ENCODE measurements around the gene FXYD5.

FXYD5 gene

GRCh38 chr19:35110974-35111373, 43.6 kb upstream of the FXYD5 start:
- TF ChIP-seq, protein P1, sequence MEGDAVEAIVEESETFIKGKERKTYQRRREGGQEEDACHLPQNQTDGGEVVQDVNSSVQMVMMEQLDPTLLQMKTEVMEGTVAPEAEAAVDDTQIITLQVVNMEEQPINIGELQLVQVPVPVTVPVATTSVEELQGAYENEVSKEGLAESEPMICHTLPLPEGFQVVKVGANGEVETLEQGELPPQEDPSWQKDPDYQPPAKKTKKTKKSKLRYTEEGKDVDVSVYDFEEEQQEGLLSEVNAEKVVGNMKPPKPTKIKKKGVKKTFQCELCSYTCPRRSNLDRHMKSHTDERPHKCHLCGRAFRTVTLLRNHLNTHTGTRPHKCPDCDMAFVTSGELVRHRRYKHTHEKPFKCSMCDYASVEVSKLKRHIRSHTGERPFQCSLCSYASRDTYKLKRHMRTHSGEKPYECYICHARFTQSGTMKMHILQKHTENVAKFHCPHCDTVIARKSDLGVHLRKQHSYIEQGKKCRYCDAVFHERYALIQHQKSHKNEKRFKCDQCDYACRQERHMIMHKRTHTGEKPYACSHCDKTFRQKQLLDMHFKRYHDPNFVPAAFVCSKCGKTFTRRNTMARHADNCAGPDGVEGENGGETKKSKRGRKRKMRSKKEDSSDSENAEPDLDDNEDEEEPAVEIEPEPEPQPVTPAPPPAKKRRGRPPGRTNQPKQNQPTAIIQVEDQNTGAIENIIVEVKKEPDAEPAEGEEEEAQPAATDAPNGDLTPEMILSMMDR (IDR thresholded peaks at IDR 0.05; ENCODE audit: poor library complexity, severe bottlenecking) = no peak
- Histone ChIP-seq H3K27ac (ENCODE audit: poor library complexity, severe bottlenecking) (no peak overlapping the region), H3K27me3 (ENCODE audit: insufficient read depth, poor library complexity, severe bottlenecking) (no peaks in the 10 kb centered on the region), H3K9me3 (ENCODE audit: severe bottlenecking) (no peaks in the 10 kb centered on the region), H3K4me3 (ENCODE audit: severe bottlenecking) (no peak overlapping the region), H3K36me3 (ENCODE audit: low read depth) (no peaks in the 10 kb centered on the region), H3K4me1 (ENCODE audit: insufficient read depth, poor library complexity, severe bottlenecking) (peaks cover 15% of the 10 kb centered on the region)
- DNase-seq (ENCODE audit: low spot score) (no peak), ATAC-seq (ENCODE audit: low read depth) (no peak)

- Histone ChIP-seq H3K27ac (ENCODE audit: poor library complexity, severe bottlenecking) (no peak overlapping the region), H3K36me3 (ENCODE audit: low read depth) (no peaks in the 10 kb centered on the region), H3K27me3 (ENCODE audit: insufficient read depth, poor library complexity, severe bottlenecking) (no peaks in the 10 kb centered on the region), H3K4me1 (ENCODE audit: insufficient read depth, poor library complexity, severe bottlenecking) (peaks cover 8% of the 10 kb centered on the region), H3K9me3 (ENCODE audit: severe bottlenecking) (no peaks in the 10 kb centered on the region), H3K4me3 (ENCODE audit: severe bottlenecking) (no peak overlapping the region)
- TF ChIP-seq, protein P1 (IDR thresholded peaks at IDR 0.05; ENCODE audit: poor library complexity, severe bottlenecking) = no peak
- no peak for DNase-seq (ENCODE audit: low spot score)
- ATAC-seq (ENCODE audit: low read depth) = no peak
These were observed 41.4 kb upstream of the FXYD5 start for GRCh38 chr19:35112995-35113688.

DNA sequence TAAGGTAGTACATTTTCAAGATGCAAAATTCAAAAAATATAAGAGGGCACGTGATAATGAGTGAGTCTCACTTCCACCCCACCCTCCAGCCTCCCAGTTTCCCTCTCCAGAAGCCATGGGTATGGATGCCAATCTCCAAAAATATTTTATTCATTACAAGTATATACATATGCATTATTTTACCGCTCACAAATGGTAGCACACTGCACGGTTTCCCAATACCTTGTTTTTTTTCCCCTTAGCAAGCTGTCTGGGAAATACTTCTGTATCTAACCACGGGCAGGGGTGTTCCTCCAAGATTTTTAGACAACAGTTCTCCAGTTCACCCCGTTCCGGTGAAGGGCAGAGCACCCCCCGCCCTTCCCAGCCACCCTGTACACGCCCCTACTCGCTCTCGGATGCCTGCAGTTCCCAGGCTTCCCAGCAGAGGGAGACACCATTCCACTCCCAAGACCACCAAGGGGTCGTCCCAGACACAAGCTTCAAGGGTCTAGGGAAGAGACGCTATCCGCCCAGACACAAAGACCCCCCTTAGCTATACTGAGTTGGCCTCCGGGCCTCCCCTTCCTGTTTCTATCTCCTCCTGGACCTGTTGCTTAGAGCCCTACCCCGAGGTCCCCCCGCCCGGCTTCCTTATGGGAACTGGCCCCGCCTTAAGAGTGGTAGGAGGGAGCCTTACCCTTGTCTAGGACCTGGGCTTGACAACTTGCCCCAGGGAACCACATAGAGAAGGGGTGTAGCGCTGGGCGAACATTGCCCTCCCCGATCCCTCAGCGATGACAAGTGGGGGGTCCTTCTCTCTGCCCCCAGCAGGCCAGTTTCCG, 40.0 kb upstream of the FXYD5 start:
- Histone ChIP-seq H3K4me1 (ENCODE audit: insufficient read depth, poor library complexity, severe bottlenecking) (peaks cover 4% of the 10 kb centered on the region), H3K27ac (ENCODE audit: poor library complexity, severe bottlenecking) (peak overlapping the region; percentile 92), H3K9me3 (ENCODE audit: severe bottlenecking) (no peaks in the 10 kb centered on the region), H3K27me3 (ENCODE audit: insufficient read depth, poor library complexity, severe bottlenecking) (no peaks in the 10 kb centered on the region), H3K4me3 (ENCODE audit: severe bottlenecking) (peak overlapping the region; percentile 44), H3K36me3 (ENCODE audit: low read depth) (peaks cover 6% of the 10 kb centered on the region; the same call in 1 of the 2 replicates)
- DNase-seq (ENCODE audit: low spot score) (no peak), ATAC-seq (ENCODE audit: low read depth) (peak; percentile 65)
- TF ChIP-seq, protein P1 (IDR thresholded peaks at IDR 0.05; ENCODE audit: poor library complexity, severe bottlenecking) = peak; percentile 95

DNA sequence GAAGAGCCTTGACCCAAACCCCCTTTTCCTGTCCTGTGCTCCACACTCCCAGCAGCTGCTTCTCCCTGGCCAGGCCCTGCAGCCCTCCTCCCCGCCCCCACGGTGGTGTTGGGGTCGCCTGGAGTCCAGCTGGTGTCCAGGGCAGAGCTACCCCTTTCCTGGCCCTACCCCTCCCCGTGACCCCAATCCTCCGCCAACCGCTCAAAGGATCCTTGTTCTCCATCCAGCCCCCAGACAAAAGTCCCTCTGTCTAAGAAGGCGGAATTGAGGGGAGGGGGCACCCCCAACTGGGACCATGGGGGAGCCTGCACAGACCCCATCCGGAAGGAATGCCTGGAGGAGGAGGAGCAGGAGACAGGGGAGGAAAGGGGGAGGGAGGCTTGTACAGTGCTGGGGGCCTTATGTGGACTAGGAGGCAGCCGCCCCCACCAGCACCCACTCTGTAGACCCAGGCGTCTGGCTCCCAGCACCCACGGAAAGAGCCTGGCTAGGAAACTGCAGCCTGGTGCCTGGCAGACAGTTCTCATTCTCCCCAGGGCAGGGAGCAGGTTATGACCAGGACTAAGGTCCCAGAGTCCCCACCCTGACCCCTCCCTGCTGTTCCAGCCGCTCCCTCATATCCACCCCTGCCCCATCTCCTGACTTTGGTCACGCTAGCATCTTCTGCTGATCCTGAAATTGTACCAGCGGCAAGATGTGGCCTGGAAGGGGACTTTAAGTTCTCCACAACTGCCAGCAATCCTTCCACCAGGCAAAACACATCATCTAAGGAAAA, 39.2 kb upstream of the FXYD5 start, which contains the start of gene FXYD3:
FXYD3 (plus strand) TSS at position 647 of the 775 bp plus-strand sequence. CDS start 3,554 bp downstream, outside the sequence.
- DNase-seq (ENCODE audit: low spot score) (no peak), ATAC-seq (ENCODE audit: low read depth) (peak; percentile 5; the same call in 2 of the 3 replicates)
- peak within 1 kb of the TSS; percentile 92 for H3K27ac ChIP-seq (ENCODE audit: poor library complexity, severe bottlenecking)
- no peaks in the 10 kb centered on the region for H3K9me3 ChIP-seq (ENCODE audit: severe bottlenecking)
- TF ChIP-seq, protein P1 (IDR thresholded peaks at IDR 0.05; ENCODE audit: poor library complexity, severe bottlenecking) = no peak
- H3K36me3 ChIP-seq (ENCODE audit: low read depth) = peaks cover 12% of the 10 kb centered on the region
- H3K4me3 ChIP-seq (ENCODE audit: severe bottlenecking) = peak within 1 kb of the TSS; percentile 44
- peaks cover 10% of the 10 kb centered on the region for H3K4me1 ChIP-seq (ENCODE audit: insufficient read depth, poor library complexity, severe bottlenecking)
- no peaks in the 10 kb centered on the region for H3K27me3 ChIP-seq (ENCODE audit: insufficient read depth, poor library complexity, severe bottlenecking)

Data from RWPE2 (cell line).